ENCODE data around the gene PTPRT.

Gene PTPRT

GRCh38 chr20:42855896-42856295 lies 333.8 kb downstream of the PTPRT start:
- TF ChIP-seq CTCF (IDR thresholded peaks at IDR 0.05; ENCODE audit: borderline replicate concordance, control extremely low read depth, extremely low read depth, insufficient read depth, missing control alignments), result no peak
- DNase-seq (ENCODE audit: low spot score), result no peak
- in situ Hi-C loops (cut with MboI; ENCODE audit: low sequenced_read_pairs, unreplicated experiment), result no loop called here

DNA sequence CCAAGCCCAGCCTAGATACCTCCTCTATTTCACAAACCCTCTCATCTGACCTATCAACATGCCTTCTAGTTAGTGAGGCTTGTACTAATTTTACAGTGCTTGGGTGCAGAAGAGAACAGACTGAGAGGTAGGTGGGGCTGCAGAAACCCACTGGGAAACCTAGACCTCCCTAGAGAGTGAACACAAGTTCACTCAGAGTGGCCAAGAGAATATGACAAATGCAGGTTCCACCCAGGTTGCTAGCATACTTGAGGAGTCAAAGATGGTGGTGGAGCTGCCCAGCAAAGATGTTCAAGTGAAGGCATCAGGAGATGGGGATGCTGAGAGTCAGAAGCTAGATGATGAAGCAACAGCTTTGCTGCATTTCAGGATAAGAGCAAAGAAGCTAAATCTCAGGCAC lies 337.0 kb downstream of the PTPRT start:
- no peak for DNase-seq (ENCODE audit: low spot score)
- no peak for TF ChIP-seq CTCF (IDR thresholded peaks at IDR 0.05; ENCODE audit: borderline replicate concordance, control extremely low read depth, extremely low read depth, insufficient read depth, missing control alignments)
- in situ Hi-C loops (cut with MboI; ENCODE audit: low sequenced_read_pairs, unreplicated experiment), result no loop called here

DNA sequence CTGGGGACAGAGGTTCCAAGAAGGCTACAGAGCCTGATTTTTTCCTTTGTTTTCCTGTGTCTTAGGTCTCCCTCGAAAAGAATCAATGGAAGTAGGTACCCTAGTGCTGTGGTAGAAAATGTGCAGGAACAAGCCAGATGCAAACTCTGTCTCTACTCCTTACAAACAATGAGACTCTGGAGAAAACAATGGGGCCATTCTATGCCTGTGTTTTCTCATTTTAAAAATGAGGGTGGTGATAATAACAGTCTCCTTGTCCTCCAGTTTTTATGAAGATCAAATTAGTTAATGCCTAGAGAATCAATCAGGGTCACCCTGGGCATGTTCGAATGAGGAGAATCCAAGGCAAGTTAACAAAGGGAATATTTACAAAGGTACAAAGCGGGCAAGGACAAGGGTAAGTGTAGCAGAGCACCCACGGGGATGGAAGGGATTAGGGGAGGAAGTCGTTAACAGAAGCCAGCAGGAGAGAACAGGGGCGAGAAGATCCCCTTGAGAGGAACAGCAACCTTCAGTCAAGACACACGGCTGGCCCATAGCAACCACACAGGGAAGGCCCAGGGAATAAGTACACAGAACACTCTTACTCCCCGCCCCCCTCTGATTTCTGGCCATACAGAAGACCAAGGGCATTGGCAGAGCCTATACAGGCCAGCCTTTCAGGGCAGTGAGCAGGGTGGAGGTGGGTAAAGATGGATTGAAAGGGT lies 342.8 kb downstream of the PTPRT start:
- TF ChIP-seq CTCF (IDR thresholded peaks at IDR 0.05; ENCODE audit: borderline replicate concordance, control extremely low read depth, extremely low read depth, insufficient read depth, missing control alignments), result no peak
- DNase-seq (ENCODE audit: low spot score), result no peak
- in situ Hi-C loops (cut with MboI; ENCODE audit: low sequenced_read_pairs, unreplicated experiment), result no loop called here

GRCh38 chr20:42844751-42845150 lies 345.0 kb downstream of the PTPRT start:
- no peak for TF ChIP-seq CTCF (IDR thresholded peaks at IDR 0.05; ENCODE audit: borderline replicate concordance, control extremely low read depth, extremely low read depth, insufficient read depth, missing control alignments)
- in situ Hi-C loops (cut with MboI; ENCODE audit: low sequenced_read_pairs, unreplicated experiment), result no loop called here
- DNase-seq (ENCODE audit: low spot score), result no peak

DNA sequence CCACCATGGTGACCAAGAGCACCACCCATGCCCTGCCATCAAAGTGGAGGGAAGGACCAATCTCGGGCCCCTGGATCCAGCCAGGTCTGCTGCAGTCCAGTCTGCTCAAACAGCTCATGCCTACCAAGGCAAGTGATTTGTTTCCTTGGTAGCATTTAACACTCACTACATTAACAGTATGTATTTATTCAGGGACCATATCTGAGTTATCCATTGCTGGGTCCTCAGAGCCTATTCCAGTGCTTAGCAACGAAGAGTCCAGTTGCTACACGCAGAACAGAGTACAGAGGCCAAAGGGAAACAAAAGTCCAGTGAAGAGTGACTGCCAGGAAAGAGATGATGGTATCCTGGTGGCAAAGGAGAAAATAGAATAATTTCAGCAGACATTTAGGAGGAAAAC lies 352.2 kb downstream of the PTPRT start:
- in situ Hi-C loops (cut with MboI; ENCODE audit: low sequenced_read_pairs, unreplicated experiment), result no loop called here
- DNase-seq (ENCODE audit: low spot score), result no peak
- TF ChIP-seq CTCF (IDR thresholded peaks at IDR 0.05; ENCODE audit: borderline replicate concordance, control extremely low read depth, extremely low read depth, insufficient read depth, missing control alignments), result no peak

DNA sequence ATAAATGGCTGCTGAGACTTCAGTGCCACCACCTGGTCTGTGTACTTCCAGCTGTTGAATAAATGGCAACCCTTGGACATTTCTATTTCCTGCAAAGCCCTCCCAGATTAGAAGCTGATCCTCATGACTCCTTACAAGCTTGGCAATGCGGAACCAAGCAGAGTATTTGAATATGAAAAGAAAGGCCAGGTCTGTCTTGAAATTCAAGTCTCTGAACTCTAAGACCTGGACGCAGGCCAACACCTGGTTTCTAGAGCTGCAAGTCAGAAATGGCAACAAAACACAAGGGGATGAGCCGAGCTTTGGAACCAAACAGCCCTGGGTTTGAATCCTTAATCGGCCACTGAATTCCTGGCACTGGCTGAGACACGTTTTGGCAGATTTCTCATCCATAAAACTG lies 353.4 kb downstream of the PTPRT start:
- in situ Hi-C loops (cut with MboI; ENCODE audit: low sequenced_read_pairs, unreplicated experiment), result no loop called here
- no peak for DNase-seq (ENCODE audit: low spot score)
- TF ChIP-seq CTCF (IDR thresholded peaks at IDR 0.05; ENCODE audit: borderline replicate concordance, control extremely low read depth, extremely low read depth, insufficient read depth, missing control alignments), result no peak

Measured in GM13976 (cell line).